OCI-LY1 (cell line): ENCODE results near the gene FKBP8.

Experiments
- H2AFZ ChIP-seq: fragments of 200-600 bp; sonication (generic), shearing (Covaris generic); 2 replicates; pipeline ENCODE4 v1.6.0; 2014; ENCODE audit warnings: antibody characterized with exemption, mild to moderate bottlenecking, low read length
- H3F3A ChIP-seq: fragments of 200-600 bp; sonication (generic), shearing (Covaris generic); 2 replicates; pipeline ENCODE4 v1.6.0; 2014; ENCODE audit warnings: mild to moderate bottlenecking, antibody characterized with exemption, low read length, moderate library complexity; ENCODE audit not compliant: insufficient read depth
- H3K27ac ChIP-seq: fragments of 200-600 bp; sonication (generic); 2 replicates; pipeline ENCODE4 v1.5.1; 2014; ENCODE audit warnings: low read length, mixed run types, mild to moderate bottlenecking, low read depth; ENCODE audit not compliant: poor library complexity, severe bottlenecking
- H3K27me3 ChIP-seq: fragments of 200-600 bp; sonication (generic); 2 replicates; pipeline ENCODE4 v1.6.0; 2014; ENCODE audit warnings: antibody characterized with exemption, mild to moderate bottlenecking, low read length, moderate library complexity; ENCODE audit not compliant: insufficient read depth
- H3K36me3 ChIP-seq: fragments of 200-600 bp; sonication (generic); 2 replicates; pipeline ENCODE4 v1.6.1; 2014; ENCODE audit warnings: mild to moderate bottlenecking, antibody characterized with exemption, low read length, moderate library complexity, mixed read lengths; ENCODE audit not compliant: insufficient read depth
- H3K4me1 ChIP-seq: fragments of 200-600 bp; sonication (generic); 2 replicates; pipeline ENCODE4 v1.5.1; 2014; ENCODE audit warnings: mild to moderate bottlenecking, low read length, moderate library complexity; ENCODE audit not compliant: insufficient read depth, severe bottlenecking
- H3K4me2 ChIP-seq: fragments of 200-600 bp; sonication (generic), shearing (Covaris generic); 2 replicates; pipeline ENCODE4 v1.6.1; 2014; ENCODE audit warnings: low read length
- H3K4me3 ChIP-seq: fragments of 200-600 bp; sonication (generic); 2 replicates; pipeline ENCODE4 v1.5.1; 2014; ENCODE audit warnings: low read length, low read depth, mild to moderate bottlenecking, mixed read lengths; ENCODE audit not compliant: poor library complexity, severe bottlenecking
- H3K79me2 ChIP-seq: fragments of 200-600 bp; shearing (Covaris generic); 2 replicates; pipeline ENCODE4 v1.6.1; 2016; ENCODE audit warnings: mixed run types, low read length, mixed read lengths; ENCODE audit not compliant: insufficient read depth
- H3K9ac ChIP-seq: fragments of 200-600 bp; sonication (generic), shearing (Covaris generic); 2 replicates; pipeline ENCODE4 v1.6.1; 2014; ENCODE audit warnings: mild to moderate bottlenecking, low read length, mixed read lengths
- H3K9me2 ChIP-seq: fragments of 200-600 bp; sonication (generic), shearing (Covaris generic); 2 replicates; pipeline ENCODE4 v1.6.1; 2014; ENCODE audit warnings: low read depth, mild to moderate bottlenecking, low read length, mixed read lengths
- H3K9me3 ChIP-seq: fragments of 200-600 bp; shearing (Covaris generic); 2 replicates; pipeline ENCODE4 v1.6.1; 2014; ENCODE audit warnings: low read length, mixed read lengths
- H4K20me1 ChIP-seq: fragments of 200-600 bp; sonication (generic), shearing (Covaris generic); 2 replicates; pipeline ENCODE4 v1.6.0; 2016; ENCODE audit warnings: mild to moderate bottlenecking, low read length; ENCODE audit not compliant: insufficient read depth
- CTCF ChIP-seq: fragments of 200-600 bp; sonication (generic), shearing (Covaris generic); IDR thresholded peaks from 2 replicates; pipeline ENCODE4 v1.5.1; 2017; ENCODE audit warnings: mild to moderate bottlenecking, antibody characterized with exemption, low read length, moderate library complexity, mixed read lengths
- EZH2 ChIP-seq: fragments of 200-600 bp; sonication (generic), shearing (Covaris generic); IDR thresholded peaks from 2 replicates; pipeline ENCODE4 v1.8.0; 2017; ENCODE audit warnings: borderline replicate concordance, mixed run types, mild to moderate bottlenecking, antibody characterized with exemption, low read length, moderate library complexity, mixed read lengths

Gene FKBP8

GRCh38 chr19:18518639-18519038 is 24.7 kb downstream of the FKBP8 start:
- H4K20me1 ChIP-seq, result no peaks in the 10 kb centered on the region
- no peak for TF ChIP-seq EZH2
- no peak for TF ChIP-seq CTCF
- H3K79me2 ChIP-seq, result peaks cover 26% of the 10 kb centered on the region

GRCh38 chr19:18517606-18518005 is 25.8 kb downstream of the FKBP8 start:
- H3K4me3 ChIP-seq, result no peak overlapping the region
- H3K36me3 ChIP-seq, result peaks cover 4% of the 10 kb centered on the region
- H3K9ac ChIP-seq, result no peak overlapping the region
- no peaks in the 10 kb centered on the region for H4K20me1 ChIP-seq
- H3F3A ChIP-seq, result no peaks in the 10 kb centered on the region
- H3K4me1 ChIP-seq, result peaks cover 41% of the 10 kb centered on the region
- H3K27ac ChIP-seq, result no peak overlapping the region
- H3K79me2 ChIP-seq, result peaks cover 33% of the 10 kb centered on the region
- H3K9me2 ChIP-seq, result no peaks in the 10 kb centered on the region
- H3K27me3 ChIP-seq, result no peaks in the 10 kb centered on the region
- no peaks in the 10 kb centered on the region for H3K9me3 ChIP-seq
- H3K4me2 ChIP-seq, result no peak overlapping the region
- no peak for TF ChIP-seq EZH2
- TF ChIP-seq CTCF, result no peak
- H2AFZ ChIP-seq, result no peak overlapping the region

More at GRCh38 chr19:18518639-18519038, 24.7 kb downstream of the FKBP8 start:
- no peak overlapping the region for H3K4me3 ChIP-seq
- H3K27ac ChIP-seq, result no peak overlapping the region
- H3K27me3 ChIP-seq, result no peaks in the 10 kb centered on the region
- no peaks in the 10 kb centered on the region for H3K9me2 ChIP-seq
- H3F3A ChIP-seq, result no peaks in the 10 kb centered on the region
- H3K9me3 ChIP-seq, result no peaks in the 10 kb centered on the region
- peaks cover 45% of the 10 kb centered on the region for H3K4me1 ChIP-seq
- H3K4me2 ChIP-seq, result no peak overlapping the region
- peaks cover 4% of the 10 kb centered on the region for H3K36me3 ChIP-seq
- no peak overlapping the region for H3K9ac ChIP-seq
- H2AFZ ChIP-seq, result no peak overlapping the region

GRCh38 chr19:18515959-18516358 is 27.4 kb downstream of the FKBP8 start:
- TF ChIP-seq CTCF (no peak), EZH2 (no peak)
- Histone ChIP-seq H3K79me2 (peaks cover 30% of the 10 kb centered on the region), H3F3A (no peaks in the 10 kb centered on the region), H3K9me2 (no peaks in the 10 kb centered on the region), H3K9me3 (no peaks in the 10 kb centered on the region), H3K27ac (no peak overlapping the region), H3K27me3 (no peaks in the 10 kb centered on the region), H3K9ac (no peak overlapping the region), H3K4me1 (peaks cover 40% of the 10 kb centered on the region), H4K20me1 (no peaks in the 10 kb centered on the region), H3K36me3 (peaks cover 4% of the 10 kb centered on the region), H3K4me3 (no peak overlapping the region), H3K4me2 (no peak overlapping the region), H2AFZ (no peak overlapping the region)
